Measurements from ENCODE around the gene MYBPC2.

The MYBPC2 gene

GRCh38 chr19:50432221-50433028 is at the start of gene MYBPC2 (continued):
- TF ChIP-seq ZNF549 (tag by site-specific recombination; IDR thresholded peaks at IDR 0.05) (no peak), SCRT1 (tag by site-specific recombination; IDR thresholded peaks at IDR 0.05; ENCODE audit: borderline replicate concordance) (no peak), GLIS2 (tag by site-specific recombination; IDR thresholded peaks at IDR 0.05) (peak; percentile 50; the same call in 1 of the 2 replicates), OVOL3 (tag by site-specific recombination; IDR thresholded peaks at IDR 0.05) (no peak), ZNF530 (tag by site-specific recombination; IDR thresholded peaks at IDR 0.05; ENCODE audit: low read depth) (no peak), ZNF777 (tag by site-specific recombination; IDR thresholded peaks at IDR 0.05; ENCODE audit: borderline replicate concordance) (no peak), ZNF2 (tag by site-specific recombination; IDR thresholded peaks at IDR 0.05) (no peak), SETDB1 (IDR thresholded peaks at IDR 0.05; ENCODE audit: insufficient read length, low read length) (no peak), ZNF621 (tag by site-specific recombination; IDR thresholded peaks at IDR 0.05) (no peak), ZNF416 (tag by site-specific recombination; IDR thresholded peaks at IDR 0.05) (no peak), PATZ1 (tag by site-specific recombination; IDR thresholded peaks at IDR 0.05) (no peak; the same call in 1 of the 2 replicates), ZFP41 (tag by site-specific recombination; IDR thresholded peaks at IDR 0.05; ENCODE audit: borderline replicate concordance) (no peak), SALL2 (tag by site-specific recombination; IDR thresholded peaks at IDR 0.05; ENCODE audit: borderline replicate concordance) (no peak), ZNF692 (tag by site-specific recombination; IDR thresholded peaks at IDR 0.05) (peak; percentile 73; the same call in 1 of the 2 replicates), ZNF266 (tag by site-specific recombination; IDR thresholded peaks at IDR 0.05; ENCODE audit: low read depth) (no peak), ZNF514 (tag by site-specific recombination; IDR thresholded peaks at IDR 0.05) (no peak), ZNF776 (tag by site-specific recombination; IDR thresholded peaks at IDR 0.05; ENCODE audit: borderline replicate concordance) (no peak), ZNF132 (tag by site-specific recombination; IDR thresholded peaks at IDR 0.05; ENCODE audit: borderline replicate concordance) (no peak), ZNF768 (tag by site-specific recombination; IDR thresholded peaks at IDR 0.05) (no peak), ZNF629 (tag by site-specific recombination; IDR thresholded peaks at IDR 0.05) (no peak), HOXC10 (CRISPR knock-in tag; IDR thresholded peaks at IDR 0.05) (no peak), ZBTB8A (tag by site-specific recombination; IDR thresholded peaks at IDR 0.05) (0 out of 2 replicates have a peak, but pooled peaks have one; percentile 7), ZNF157 (tag by site-specific recombination; IDR thresholded peaks at IDR 0.05) (no peak), ZNF155 (tag by site-specific recombination; IDR thresholded peaks at IDR 0.05) (no peak), ZBTB44 (tag by site-specific recombination; IDR thresholded peaks at IDR 0.05) (no peak), ZNF311 (tag by site-specific recombination; IDR thresholded peaks at IDR 0.05; ENCODE audit: borderline replicate concordance) (no peak), ZNF658 (tag by site-specific recombination; IDR thresholded peaks at IDR 0.05) (no peak), KLF1 (tag by site-specific recombination; IDR thresholded peaks at IDR 0.05) (peak; percentile 52), ZNF121 (tag by site-specific recombination; IDR thresholded peaks at IDR 0.05) (no peak), ZNF366 (tag by site-specific recombination; conservative IDR thresholded peaks at IDR 0.05) (no peak), ZNF600 (tag by site-specific recombination; IDR thresholded peaks at IDR 0.05) (no peak)
- TF ChIP-seq, protein P1, sequence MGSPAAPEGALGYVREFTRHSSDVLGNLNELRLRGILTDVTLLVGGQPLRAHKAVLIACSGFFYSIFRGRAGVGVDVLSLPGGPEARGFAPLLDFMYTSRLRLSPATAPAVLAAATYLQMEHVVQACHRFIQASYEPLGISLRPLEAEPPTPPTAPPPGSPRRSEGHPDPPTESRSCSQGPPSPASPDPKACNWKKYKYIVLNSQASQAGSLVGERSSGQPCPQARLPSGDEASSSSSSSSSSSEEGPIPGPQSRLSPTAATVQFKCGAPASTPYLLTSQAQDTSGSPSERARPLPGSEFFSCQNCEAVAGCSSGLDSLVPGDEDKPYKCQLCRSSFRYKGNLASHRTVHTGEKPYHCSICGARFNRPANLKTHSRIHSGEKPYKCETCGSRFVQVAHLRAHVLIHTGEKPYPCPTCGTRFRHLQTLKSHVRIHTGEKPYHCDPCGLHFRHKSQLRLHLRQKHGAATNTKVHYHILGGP (tag by site-specific recombination; IDR thresholded peaks at IDR 0.05) = no peak
- TF ChIP-seq, protein P2, sequence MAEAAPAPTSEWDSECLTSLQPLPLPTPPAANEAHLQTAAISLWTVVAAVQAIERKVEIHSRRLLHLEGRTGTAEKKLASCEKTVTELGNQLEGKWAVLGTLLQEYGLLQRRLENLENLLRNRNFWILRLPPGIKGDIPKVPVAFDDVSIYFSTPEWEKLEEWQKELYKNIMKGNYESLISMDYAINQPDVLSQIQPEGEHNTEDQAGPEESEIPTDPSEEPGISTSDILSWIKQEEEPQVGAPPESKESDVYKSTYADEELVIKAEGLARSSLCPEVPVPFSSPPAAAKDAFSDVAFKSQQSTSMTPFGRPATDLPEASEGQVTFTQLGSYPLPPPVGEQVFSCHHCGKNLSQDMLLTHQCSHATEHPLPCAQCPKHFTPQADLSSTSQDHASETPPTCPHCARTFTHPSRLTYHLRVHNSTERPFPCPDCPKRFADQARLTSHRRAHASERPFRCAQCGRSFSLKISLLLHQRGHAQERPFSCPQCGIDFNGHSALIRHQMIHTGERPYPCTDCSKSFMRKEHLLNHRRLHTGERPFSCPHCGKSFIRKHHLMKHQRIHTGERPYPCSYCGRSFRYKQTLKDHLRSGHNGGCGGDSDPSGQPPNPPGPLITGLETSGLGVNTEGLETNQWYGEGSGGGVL (tag by site-specific recombination; IDR thresholded peaks at IDR 0.05) = peak; percentile 41; the same call in 1 of the 2 replicates
